Lower leg skin (tissue), 3 donors: Measurements from ENCODE around the gene WNT2.

Experiments
- POLR2A ChIP-seq, 2 donors: fragments of 450-650 bp; IDR thresholded peaks; one replicate each; pipeline ENCODE4 v1.6.1; 2016 to 2017; ENCODE audit warnings: antibody characterized with exemption in 2 of 2, mild to moderate bottlenecking in 1 of 2, moderate library complexity in 1 of 2
- TF ChIP-seq, protein P1 (sequence below), 3 donors: fragments of 450-650 bp; IDR thresholded peaks; one replicate each; pipeline ENCODE4 v1.5.1; 2016; ENCODE audit warnings: antibody characterized with exemption in 3 of 3, mild to moderate bottlenecking in 3 of 3, moderate library complexity in 2 of 3

DNA sequence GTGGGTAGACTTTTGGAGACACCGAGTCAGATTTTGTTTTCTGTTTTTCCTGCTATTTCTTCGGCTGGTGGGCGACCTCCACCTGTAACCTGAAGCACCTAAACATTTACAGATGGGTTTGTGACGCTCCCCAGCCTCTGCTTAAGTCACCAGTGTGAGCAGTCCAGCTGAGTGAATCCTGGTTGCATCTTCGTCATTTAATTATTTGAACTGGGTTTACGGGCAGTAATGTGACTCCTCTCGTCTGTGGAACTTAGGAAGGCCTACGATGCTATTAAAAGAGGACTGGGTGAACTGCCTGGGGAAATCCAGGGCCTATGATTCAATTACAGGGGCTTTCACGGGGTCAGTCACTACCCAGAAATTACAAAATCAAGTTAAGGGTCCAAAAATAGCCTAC, 52.5 kb downstream of the WNT2 start:
- TF ChIP-seq, protein P1, sequence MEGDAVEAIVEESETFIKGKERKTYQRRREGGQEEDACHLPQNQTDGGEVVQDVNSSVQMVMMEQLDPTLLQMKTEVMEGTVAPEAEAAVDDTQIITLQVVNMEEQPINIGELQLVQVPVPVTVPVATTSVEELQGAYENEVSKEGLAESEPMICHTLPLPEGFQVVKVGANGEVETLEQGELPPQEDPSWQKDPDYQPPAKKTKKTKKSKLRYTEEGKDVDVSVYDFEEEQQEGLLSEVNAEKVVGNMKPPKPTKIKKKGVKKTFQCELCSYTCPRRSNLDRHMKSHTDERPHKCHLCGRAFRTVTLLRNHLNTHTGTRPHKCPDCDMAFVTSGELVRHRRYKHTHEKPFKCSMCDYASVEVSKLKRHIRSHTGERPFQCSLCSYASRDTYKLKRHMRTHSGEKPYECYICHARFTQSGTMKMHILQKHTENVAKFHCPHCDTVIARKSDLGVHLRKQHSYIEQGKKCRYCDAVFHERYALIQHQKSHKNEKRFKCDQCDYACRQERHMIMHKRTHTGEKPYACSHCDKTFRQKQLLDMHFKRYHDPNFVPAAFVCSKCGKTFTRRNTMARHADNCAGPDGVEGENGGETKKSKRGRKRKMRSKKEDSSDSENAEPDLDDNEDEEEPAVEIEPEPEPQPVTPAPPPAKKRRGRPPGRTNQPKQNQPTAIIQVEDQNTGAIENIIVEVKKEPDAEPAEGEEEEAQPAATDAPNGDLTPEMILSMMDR (IDR thresholded peaks at IDR 0.05), result no peak
- TF ChIP-seq POLR2A (IDR thresholded peaks at IDR 0.05), result no peak
